Measurements from ENCODE around the gene CBX2.

Gene CBX2

GRCh38 chr17:79799174-79799537 is 21.2 kb downstream of the CBX2 start:
- DNase-seq (ENCODE audit: low read depth in 2 of 2, low spot score in 1 of 2): no peak

- no peak for DNase-seq (ENCODE audit: low read depth in 2 of 2, low spot score in 1 of 2)
These were observed 21.8 kb downstream of the CBX2 start for GRCh38 chr17:79799538-79800324.

GRCh38 chr17:79800325-79801155 is 22.6 kb downstream of the CBX2 start:
- no peak for DNase-seq (ENCODE audit: low read depth in 2 of 2, low spot score in 1 of 2)

- no peak for DNase-seq (ENCODE audit: low read depth in 2 of 2, low spot score in 1 of 2)
These were observed 23.4 kb downstream of the CBX2 start for GRCh38 chr17:79801156-79802038.

GRCh38 chr17:79802039-79802735 is 24.2 kb downstream of the CBX2 start:
- DNase-seq (ENCODE audit: low read depth in 2 of 2, low spot score in 1 of 2): no peak

- no peak for DNase-seq (ENCODE audit: low read depth in 2 of 2, low spot score in 1 of 2)
These were observed 24.9 kb downstream of the CBX2 start for GRCh38 chr17:79802736-79803420.

- DNase-seq (ENCODE audit: low read depth in 2 of 2, low spot score in 1 of 2): no peak
These were observed 25.6 kb downstream of the CBX2 start for GRCh38 chr17:79803421-79803996.

- peak in 1 of 2 donors; percentile 32 for DNase-seq (ENCODE audit: low read depth in 2 of 2, low spot score in 1 of 2)
These were observed 26.3 kb downstream of the CBX2 start for GRCh38 chr17:79803997-79804855.

- no peak for DNase-seq (ENCODE audit: low read depth in 2 of 2, low spot score in 1 of 2)
These were observed 27.1 kb downstream of the CBX2 start for GRCh38 chr17:79804856-79805696.

GRCh38 chr17:79806446-79806760 is 28.5 kb downstream of the CBX2 start:
- DNase-seq (ENCODE audit: low read depth in 2 of 2, low spot score in 1 of 2): no peak

GRCh38 chr17:79806863-79807720 is 29.1 kb downstream of the CBX2 start:
- DNase-seq (ENCODE audit: low read depth in 2 of 2, low spot score in 1 of 2): no peak

GRCh38 chr17:79808763-79809529 is 31.0 kb downstream of the CBX2 start:
- no peak for DNase-seq (ENCODE audit: low read depth in 2 of 2, low spot score in 1 of 2)

GRCh38 chr17:79809530-79810129 is 31.7 kb downstream of the CBX2 start:
- DNase-seq (ENCODE audit: low read depth in 2 of 2, low spot score in 1 of 2): no peak

- DNase-seq (ENCODE audit: low read depth in 2 of 2, low spot score in 1 of 2): peak; percentile 55 to 78
These were observed 32.4 kb downstream of the CBX2 start for GRCh38 chr17:79810130-79811010.

Measured in stimulated activated CD8-positive, alpha-beta memory T cell treated with anti-CD3 and anti-CD28 coated beads, Interleukin-4, amount 100 ng/mL, for 4 hours (primary cell).